ENCODE data around the gene RPL3. TPM values are rescaled to one million over a fixed set of nuclear protein-coding genes. Genes with fewer than 3 reads are reported as not detected.
A peak's percentile ranks its signal among the peaks of the same experiment; 100 is the strongest.
"Not testable (repeated sequence)": the region's sequence is repeated elsewhere in the genome, so short reads cannot be mapped to it uniquely, and the experiment has no call there.

The RPL3 gene
- total RNA-seq, 1 experiment from 2014 or later: 2,056 TPM

GRCh38 chr22:39343259-39344045, 24.0 kb upstream of the RPL3 start:
- H3K4me3 ChIP-seq: no peak overlapping the region
- H3K9me3 ChIP-seq (replicated peaks): no peaks in the 10 kb centered on the region
- no peaks in the 10 kb centered on the region for H3K36me3 ChIP-seq
- H3K4me1 ChIP-seq: no peaks in the 10 kb centered on the region
- H3K27me3 ChIP-seq: no peaks in the 10 kb centered on the region
- H3K27ac ChIP-seq: no peak overlapping the region
- peak; percentile 39 to 63 for DNase-seq

DNA sequence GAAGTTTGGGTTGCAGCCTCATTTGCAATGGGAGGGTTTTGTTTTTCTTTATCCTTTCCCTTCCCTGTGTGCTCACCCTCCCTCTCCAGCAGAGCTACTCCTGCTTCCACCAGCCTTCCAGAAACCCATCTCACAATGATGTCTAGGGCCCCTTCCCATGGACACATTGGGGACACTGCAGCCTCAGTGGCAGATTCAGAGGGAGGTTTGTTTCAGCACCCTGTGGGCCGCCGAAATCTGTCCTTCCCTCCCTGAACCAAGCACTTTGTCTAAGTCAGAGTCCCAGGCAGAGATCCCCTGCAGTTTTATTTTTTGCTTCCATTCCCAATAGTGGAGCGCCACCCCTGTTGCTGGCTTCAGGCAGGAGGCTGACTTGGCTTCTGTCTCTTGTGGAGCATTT, 21.8 kb upstream of the RPL3 start:
- no peak for DNase-seq
- Histone ChIP-seq H3K36me3 (no peaks in the 10 kb centered on the region), H3K27me3 (no peaks in the 10 kb centered on the region), H3K9me3 (replicated peaks) (no peaks in the 10 kb centered on the region), H3K4me3 (no peak overlapping the region), H3K27ac (no peak overlapping the region), H3K4me1 (no peaks in the 10 kb centered on the region)

- H3K36me3 ChIP-seq; H3K27me3 ChIP-seq; H3K4me3 ChIP-seq; H3K9me3 ChIP-seq (replicated peaks); H3K4me1 ChIP-seq; DNase-seq; H3K27ac ChIP-seq: not testable (repeated sequence)
Observed at GRCh38 chr22:39339775-39340174, 20.4 kb upstream of the RPL3 start.

DNA sequence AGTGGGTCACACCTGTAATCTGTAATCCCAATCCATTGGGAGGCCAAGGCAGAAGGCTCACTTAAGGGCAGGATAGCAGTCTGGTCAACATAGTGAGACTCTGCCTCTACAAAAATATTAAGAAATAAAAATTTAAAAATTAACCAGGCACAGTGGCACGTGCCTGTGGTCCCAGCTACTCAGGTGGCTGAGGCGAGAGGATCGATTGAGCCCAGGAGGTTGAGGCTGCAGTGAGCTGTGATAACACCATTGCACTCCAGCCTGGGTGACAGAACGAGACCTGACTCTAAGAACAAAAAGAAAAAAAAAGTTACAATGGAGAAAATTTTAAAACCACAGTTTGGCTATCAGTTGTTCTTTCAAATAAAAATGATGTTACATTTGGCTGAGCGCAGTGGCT, 17.0 kb upstream of the RPL3 start:
- Histone ChIP-seq H3K27me3 (no peaks in the 10 kb centered on the region), H3K36me3 (no peaks in the 10 kb centered on the region), H3K4me3 (no peak overlapping the region), H3K9me3 (replicated peaks) (no peaks in the 10 kb centered on the region), H3K4me1 (no peaks in the 10 kb centered on the region), H3K27ac (no peak overlapping the region)
- DNase-seq: no peak

GRCh38 chr22:39332441-39333064, 13.1 kb upstream of the RPL3 start:
- Histone ChIP-seq H3K9me3 (replicated peaks) (no peaks in the 10 kb centered on the region), H3K36me3 (no peaks in the 10 kb centered on the region), H3K27me3 (no peaks in the 10 kb centered on the region), H3K4me3 (no peak overlapping the region), H3K27ac (no peak overlapping the region), H3K4me1 (no peaks in the 10 kb centered on the region)
- DNase-seq: no peak

- H3K4me1 ChIP-seq; DNase-seq; H3K27ac ChIP-seq; H3K27me3 ChIP-seq; H3K36me3 ChIP-seq; H3K9me3 ChIP-seq (replicated peaks); H3K4me3 ChIP-seq: not testable (repeated sequence)
Observed at GRCh38 chr22:39330553-39330952, 11.1 kb upstream of the RPL3 start.

- no peak for DNase-seq
- Histone ChIP-seq H3K4me1 (no peaks in the 10 kb centered on the region), H3K36me3 (no peaks in the 10 kb centered on the region), H3K9me3 (replicated peaks) (no peaks in the 10 kb centered on the region), H3K27ac (no peak overlapping the region), H3K4me3 (no peak overlapping the region), H3K27me3 (no peaks in the 10 kb centered on the region)
Observed at GRCh38 chr22:39327995-39328754, 8.8 kb upstream of the RPL3 start.

DNA sequence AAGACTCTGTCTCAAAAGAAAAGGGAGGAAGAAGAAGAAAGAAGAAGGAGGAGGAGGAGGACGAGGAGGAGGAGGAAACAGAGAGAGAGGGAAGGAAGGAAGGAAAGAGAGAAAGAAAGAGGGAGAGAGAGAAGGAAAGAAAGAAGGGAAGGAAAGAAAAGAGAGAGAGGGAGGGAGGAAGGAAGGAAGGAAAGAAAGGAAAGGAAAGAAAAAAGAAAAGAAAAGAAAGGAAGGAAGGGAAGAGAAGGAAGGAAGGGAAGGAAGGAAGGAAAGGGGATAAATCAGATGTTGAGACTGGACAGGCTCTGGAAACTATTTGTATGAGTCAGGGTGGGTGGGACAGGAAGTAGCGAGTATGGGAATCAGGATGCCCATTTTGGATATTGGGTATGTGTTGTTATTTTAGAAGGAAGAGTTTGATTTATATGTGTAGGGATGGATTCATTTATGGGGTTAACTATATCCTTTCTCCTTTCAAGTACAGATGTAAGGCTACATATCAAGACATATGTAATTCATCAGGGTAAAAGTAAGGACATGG, 6.0 kb upstream of the RPL3 start:
- H3K27me3 ChIP-seq: no peaks in the 10 kb centered on the region
- no peak overlapping the region for H3K4me3 ChIP-seq
- no peaks in the 10 kb centered on the region for H3K4me1 ChIP-seq
- no peak for DNase-seq
- no peaks in the 10 kb centered on the region for H3K9me3 ChIP-seq (replicated peaks)
- no peaks in the 10 kb centered on the region for H3K36me3 ChIP-seq
- H3K27ac ChIP-seq: no peak overlapping the region

DNA sequence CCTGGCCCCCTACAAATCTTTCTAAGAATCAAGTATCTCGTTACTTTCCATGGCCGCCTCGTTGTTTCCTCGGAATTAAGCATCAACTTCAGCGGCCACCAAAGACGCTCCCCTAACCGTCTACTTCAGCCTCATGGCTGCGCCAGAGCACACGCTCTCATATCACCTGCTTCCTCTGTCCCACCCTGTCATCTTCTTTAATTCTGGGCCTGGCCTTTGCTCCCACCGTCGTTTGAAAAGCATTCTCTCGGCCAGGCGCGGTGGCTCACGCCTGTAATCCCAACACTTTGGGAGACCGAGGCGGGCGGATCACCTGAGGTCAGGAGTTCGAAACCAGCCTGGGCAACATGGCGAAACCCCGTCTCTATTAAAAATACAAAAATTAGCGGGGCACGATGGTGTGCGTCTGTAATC, 1.2 kb upstream of the RPL3 start:
- Histone ChIP-seq H3K27ac (peak overlapping the region; percentile 93; the same call in 1 of the 2 replicates), H3K36me3 (peaks cover 34% of the 10 kb centered on the region), H3K4me3 (peak overlapping the region; percentile 72)
- H3K4me1 ChIP-seq; DNase-seq; H3K27me3 ChIP-seq; H3K9me3 ChIP-seq (replicated peaks): not testable (repeated sequence)

- Histone ChIP-seq H3K27ac (peak overlapping the region; percentile 93), H3K4me3 (peak overlapping the region; percentile 72), H3K27me3 (no peaks in the 10 kb centered on the region), H3K4me1 (peaks cover 9% of the 10 kb centered on the region), H3K36me3 (peaks cover 53% of the 10 kb centered on the region), H3K9me3 (replicated peaks) (no peaks in the 10 kb centered on the region)
- no peak for DNase-seq
Observed at GRCh38 chr22:39318507-39319283, 728 bp downstream of the RPL3 start.

DNA sequence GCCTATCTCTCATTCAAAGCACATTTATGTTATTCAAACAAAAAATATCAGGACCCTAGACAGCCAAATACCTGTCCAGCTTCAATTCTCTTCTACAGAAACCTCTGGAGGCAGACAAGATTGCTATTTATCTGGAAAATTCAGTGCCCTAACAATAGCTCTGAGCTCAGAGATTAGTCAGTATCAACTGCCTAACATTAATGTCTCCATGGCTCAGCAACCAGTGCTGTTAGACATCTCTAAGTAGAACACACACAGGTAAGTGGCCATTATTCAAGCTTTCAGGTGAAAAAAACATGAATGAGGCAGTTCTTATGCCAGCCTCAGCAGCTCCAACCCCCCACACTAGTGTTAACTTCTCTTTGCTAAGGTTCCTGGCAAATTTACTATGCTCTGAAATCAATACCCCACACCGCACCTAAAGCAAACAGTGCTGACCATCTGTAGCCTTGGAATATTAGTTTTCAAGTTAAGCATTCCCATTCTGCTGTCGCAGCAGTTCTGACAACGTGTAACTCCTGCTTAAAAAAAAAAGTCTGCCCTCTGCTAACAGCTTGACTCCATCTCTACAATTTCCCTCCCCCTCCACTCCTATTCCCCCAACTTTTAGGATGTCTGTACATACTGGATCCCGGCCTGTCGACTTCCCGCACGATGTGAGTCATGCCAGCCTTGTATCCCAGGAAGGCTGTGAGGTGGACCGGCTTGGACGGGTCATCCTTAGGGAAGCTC, 1.5 kb downstream of the RPL3 start:
- Histone ChIP-seq H3K27me3 (no peaks in the 10 kb centered on the region), H3K4me3 (peak overlapping the region; percentile 72), H3K9me3 (replicated peaks) (no peaks in the 10 kb centered on the region), H3K36me3 (peaks cover 61% of the 10 kb centered on the region), H3K4me1 (peaks cover 9% of the 10 kb centered on the region), H3K27ac (peak overlapping the region; percentile 93)
- no peak for DNase-seq

DNA sequence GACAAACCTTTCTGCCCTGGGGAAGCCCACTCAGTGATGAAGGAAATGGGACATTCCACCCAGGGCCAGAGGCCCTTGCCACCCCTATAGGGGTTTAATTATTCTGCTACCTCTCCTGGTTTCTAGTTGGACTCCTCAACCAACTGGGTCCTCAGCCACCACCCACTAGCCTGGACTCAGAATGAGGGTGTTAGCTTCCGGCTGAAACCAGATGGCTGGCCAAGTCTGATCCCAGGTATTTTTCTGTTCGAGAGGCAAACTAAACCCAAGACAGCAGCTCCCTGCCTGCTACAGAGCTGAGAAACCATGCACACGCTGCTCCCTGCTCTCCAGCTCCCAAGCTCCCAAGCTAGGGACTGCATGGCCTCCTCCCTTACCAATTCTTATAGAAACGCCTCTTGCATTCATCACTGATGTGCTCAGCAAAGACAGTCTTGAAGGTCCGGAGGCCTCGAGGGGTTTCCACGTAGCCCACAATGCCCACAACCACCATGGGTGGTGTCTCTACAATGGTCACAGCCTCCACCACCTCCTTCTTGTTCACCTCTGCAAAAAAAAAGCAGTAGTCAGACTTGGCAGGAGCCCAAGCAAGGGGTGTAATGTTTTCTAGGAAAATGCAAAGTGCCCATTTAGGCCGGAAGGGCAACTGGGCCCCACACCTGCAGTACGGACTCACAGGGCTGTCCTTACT, 2.2 kb downstream of the RPL3 start:
- Histone ChIP-seq H3K36me3 (peaks cover 68% of the 10 kb centered on the region), H3K4me3 (peak overlapping the region; percentile 72), H3K27ac (peak overlapping the region; percentile 93; the same call in 1 of the 2 replicates), H3K9me3 (replicated peaks) (no peaks in the 10 kb centered on the region), H3K4me1 (peaks cover 9% of the 10 kb centered on the region), H3K27me3 (no peaks in the 10 kb centered on the region)
- DNase-seq: no peak

- H3K9me3 ChIP-seq (replicated peaks): no peaks in the 10 kb centered on the region
- peaks cover 74% of the 10 kb centered on the region for H3K36me3 ChIP-seq
- no peak overlapping the region for H3K27ac ChIP-seq
- H3K4me1 ChIP-seq: peaks cover 9% of the 10 kb centered on the region
- peak; percentile 59 to 75 for DNase-seq
- no peaks in the 10 kb centered on the region for H3K27me3 ChIP-seq
- H3K4me3 ChIP-seq: peak overlapping the region; percentile 72; the same call in 1 of the 2 replicates
Observed at GRCh38 chr22:39316440-39317083, 2.9 kb downstream of the RPL3 start.

Measured in SJCRH30 (cell line).